AG04450 (cell line): ENCODE measurements around the gene DDX10. TPM values are rescaled to one million over a fixed set of nuclear protein-coding genes. Genes with fewer than 3 reads are reported as not detected.

Source experiments
- CTCF ChIA-PET: fragments of 300-600, 350-600 bp; formaldehyde crosslinking; extraction: SDS; loops from one replicate; lab custom pipeline; 2022; ENCODE audit warnings: antibody characterized with exemption, inconsistent platforms; lab: Charles Lee
- POLR2A ChIA-PET: fragments of 350-600 bp; formaldehyde crosslinking; extraction: SDS; loops from one replicate; lab custom pipeline; 2021; ENCODE audit warnings: antibody characterized with exemption, inconsistent platforms; lab: Yijun Ruan, JAX
- DNase-seq: peaks from one replicate; pipeline ENCODE4 v3.0.0-alpha.2; 2011; ENCODE audit warnings: low read depth, low spot score
- H3K27ac ChIP-seq: one replicate; pipeline ENCODE4 v1.5.1; 2012; ENCODE audit warnings: low read depth, low read length, control low read depth
- H3K27me3 ChIP-seq: one replicate; pipeline ENCODE4 v1.6.0; 2012; ENCODE audit warnings: low read length; ENCODE audit not compliant: control insufficient read depth, insufficient read depth
- H3K4me3 ChIP-seq: 2 replicates; pipeline ENCODE4 v1.5.1; 2011; ENCODE audit warnings: mild to moderate bottlenecking, low read depth, low read length, control low read depth
- H3K9me3 ChIP-seq: 2 replicates; pipeline ENCODE4 v1.5.1; 2012; ENCODE audit warnings: low read length; ENCODE audit not compliant: control insufficient read depth, insufficient read depth
- CTCF ChIP-seq: IDR thresholded peaks from 2 replicates; pipeline ENCODE4 v1.5.1; 2011; ENCODE audit warnings: low read depth, low read length, control low read depth, inconsistent platforms
- polyA plus RNA-seq: library from polyadenylated mRNA; depleted of rRNA; stranded (reverse); fragments of >200 nt; gene quantifications from 2 replicates; pipeline ENCODE4 v1.2.3, GENCODE V29; 2011

Gene DDX10
- polyA plus RNA-seq, 1 experiment = 27.1 TPM

- no peak overlapping the region for H3K4me3 ChIP-seq
- no peak for TF ChIP-seq CTCF
- H3K9me3 ChIP-seq = no peaks in the 10 kb centered on the region
- POLR2A ChIA-PET = no interaction called here
- H3K27ac ChIP-seq = no peak overlapping the region
- CTCF ChIA-PET = interaction anchor here (0.6 kb wide), 1 partner anchor 229 kb away, joined by 4 read pairs; no protein-coding TSS in a partner anchor
- no peaks in the 10 kb centered on the region for H3K27me3 ChIP-seq
- no peak for DNase-seq
Measured at GRCh38 chr11:108947654-108948570, 283.0 kb downstream of the DDX10 start.

DNA sequence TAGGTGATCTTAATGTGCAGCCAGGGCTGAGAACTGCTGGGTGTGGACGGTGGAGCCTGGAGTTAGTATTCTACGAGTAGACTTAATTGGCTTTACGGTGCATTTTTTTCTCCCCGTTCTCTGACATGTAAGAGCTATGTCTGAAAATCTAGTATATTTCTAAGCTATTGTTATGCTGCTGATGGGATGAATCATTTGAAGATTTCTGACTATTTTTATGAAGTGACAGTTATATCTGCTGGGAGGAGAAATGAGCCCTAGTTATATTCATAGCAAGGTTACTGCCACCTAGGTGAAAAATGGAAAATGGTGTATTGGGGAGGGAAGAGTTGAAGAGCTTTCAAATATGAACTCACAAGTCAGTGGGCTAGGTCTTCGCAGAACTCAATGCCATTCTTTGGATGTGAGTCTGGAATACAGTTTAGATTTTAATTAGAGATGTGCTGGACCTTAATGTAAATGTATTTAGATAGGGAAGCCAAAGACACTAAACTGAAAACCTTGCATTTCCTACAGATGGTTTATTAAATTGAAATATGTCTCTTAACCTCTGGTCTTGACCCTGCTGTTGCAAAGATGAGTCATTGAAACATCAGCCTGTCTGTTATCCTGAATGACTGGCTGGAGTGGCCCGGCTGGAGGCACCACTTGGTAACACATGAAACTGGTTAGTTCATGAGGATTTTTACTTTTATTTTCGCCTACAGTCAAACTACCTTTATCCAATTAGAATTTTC, 293.7 kb downstream of the DDX10 start:
- ChIA-PET POLR2A (interaction anchor here (0.7 kb wide), 1 partner anchor 44 kb away, joined by 3 read pairs; no protein-coding TSS in a partner anchor), CTCF (interaction anchor here (0.9 to 1.0 kb wide), 2 partner anchors 9 to 167 kb away, joined by 3 read pairs; no protein-coding TSS in a partner anchor)
- no peak for TF ChIP-seq CTCF
- peaks cover 3% of the 10 kb centered on the region; the same call in 1 of the 2 replicates for H3K9me3 ChIP-seq
- H3K4me3 ChIP-seq = no peak overlapping the region; the same call in 1 of the 2 replicates
- no peak for DNase-seq
- H3K27me3 ChIP-seq = no peaks in the 10 kb centered on the region
- no peak overlapping the region for H3K27ac ChIP-seq

GRCh38 chr11:108959105-108959761, 294.4 kb downstream of the DDX10 start:
- no peak overlapping the region for H3K27ac ChIP-seq
- DNase-seq = no peak
- no peaks in the 10 kb centered on the region for H3K27me3 ChIP-seq
- H3K9me3 ChIP-seq = peaks cover 3% of the 10 kb centered on the region; the same call in 1 of the 2 replicates
- POLR2A ChIA-PET = no interaction called here
- H3K4me3 ChIP-seq = no peak overlapping the region; the same call in 1 of the 2 replicates
- CTCF ChIA-PET = interaction anchor here (1.0 kb wide), 1 partner anchor 166 kb away, joined by 3 read pairs; no protein-coding TSS in a partner anchor
- no peak for TF ChIP-seq CTCF

- ChIA-PET CTCF (no interaction called here), POLR2A (interaction anchor here (0.6 kb wide), 1 partner anchor 14 kb away, joined by 3 read pairs; no protein-coding TSS in a partner anchor)
- Histone ChIP-seq H3K27me3 (no peaks in the 10 kb centered on the region), H3K4me3 (no peak overlapping the region), H3K27ac (no peak overlapping the region), H3K9me3 (peaks cover 3% of the 10 kb centered on the region; the same call in 1 of the 2 replicates)
- TF ChIP-seq CTCF = no peak
- DNase-seq = no peak
Measured at GRCh38 chr11:108959874-108960273, 295.0 kb downstream of the DDX10 start.
